ENCODE results near the gene UBE2N.

The UBE2N gene

GRCh38 chr12:93356214-93356613 lies 85.5 kb downstream of the UBE2N start:
- in situ Hi-C loops (cut with MboI; ENCODE audit: low sequenced_read_pairs, unreplicated experiment) = no loop called here
- DNase-seq (ENCODE audit: low spot score) = no peak
- TF ChIP-seq CTCF (IDR thresholded peaks at IDR 0.05; ENCODE audit: borderline replicate concordance, control extremely low read depth, extremely low read depth, insufficient read depth, missing control alignments) = no peak

Measured in GM13976 (cell line).